ENCODE data around the gene ANXA5.
A peak's percentile ranks its signal among the peaks of the same experiment; 100 is the strongest.

Gene ANXA5

GRCh38 chr4:121686255-121686654 is 10.5 kb downstream of the ANXA5 start:
- Histone ChIP-seq H3K4me3 (ENCODE audit: low read depth, low read length) (no peak overlapping the region), H3K9me3 (ENCODE audit: control insufficient read depth, insufficient read depth, low read depth, low read length) (no peaks in the 10 kb centered on the region), H3K36me3 (ENCODE audit: control insufficient read depth in 2 of 2, insufficient read depth in 1 of 2, low read length in 2 of 2) (peaks cover 20 to 61% of the 10 kb centered on the region in 2 experiments), H3K27ac (ENCODE audit: extremely low read depth, low read depth, low read length) (no peak overlapping the region), H3K4me1 (ENCODE audit: control insufficient read depth, insufficient read depth, low read length) (peaks cover 6% of the 10 kb centered on the region)
- CTCF ChIA-PET: interaction anchor here (1.1 kb wide), 1 partner anchor 53 kb away, joined by 4 read pairs; no protein-coding TSS in a partner anchor
- TF ChIP-seq ZNF423 (tag by site-specific recombination; IDR thresholded peaks at IDR 0.05): no peak
- no peak for TF ChIP-seq ZNF600 (tag by site-specific recombination; IDR thresholded peaks at IDR 0.05)
- no peak for TF ChIP-seq ZBTB1 (tag by site-specific recombination; IDR thresholded peaks at IDR 0.05)
- TF ChIP-seq ZNF223 (tag by site-specific recombination; IDR thresholded peaks at IDR 0.05): no peak
- no peak for TF ChIP-seq MEIS1 (CRISPR knock-in tag; IDR thresholded peaks at IDR 0.05; ENCODE audit: borderline replicate concordance)
- TF ChIP-seq GLI4 (tag by site-specific recombination; IDR thresholded peaks at IDR 0.05): no peak
- no peak for TF ChIP-seq ZNF76 (tag by site-specific recombination; IDR thresholded peaks at IDR 0.05; ENCODE audit: borderline replicate concordance, low read depth)
- TF ChIP-seq ZNF239 (tag by site-specific recombination; IDR thresholded peaks at IDR 0.05): no peak
- POLR2A ChIA-PET: no interaction called here

GRCh38 chr4:121685257-121685656 is 11.5 kb downstream of the ANXA5 start:
- no peak overlapping the region for H3K27ac ChIP-seq (ENCODE audit: extremely low read depth, low read depth, low read length)
- no peaks in the 10 kb centered on the region; the same call in 1 of the 2 replicates for H3K4me1 ChIP-seq (ENCODE audit: control insufficient read depth, insufficient read depth, low read length)
- peaks cover 23 to 70% of the 10 kb centered on the region in 2 experiments for H3K36me3 ChIP-seq (ENCODE audit: control insufficient read depth in 2 of 2, insufficient read depth in 1 of 2, low read length in 2 of 2)
- ChIA-PET CTCF (no interaction called here), POLR2A (no interaction called here)
- TF ChIP-seq ZNF112 (tag by site-specific recombination; IDR thresholded peaks at IDR 0.05) (no peak), MYNN (tag by site-specific recombination; IDR thresholded peaks at IDR 0.05; ENCODE audit: borderline replicate concordance) (no peak), ZNF366 (tag by site-specific recombination; conservative IDR thresholded peaks at IDR 0.05) (peak; percentile 45; the same call in 1 of the 2 replicates)
- no peak overlapping the region for H3K4me3 ChIP-seq (ENCODE audit: low read depth, low read length)
- no peaks in the 10 kb centered on the region for H3K9me3 ChIP-seq (ENCODE audit: control insufficient read depth, insufficient read depth, low read depth, low read length)

- Histone ChIP-seq H3K27ac (ENCODE audit: extremely low read depth, low read depth, low read length) (no peak overlapping the region), H3K9me3 (ENCODE audit: control insufficient read depth, insufficient read depth, low read depth, low read length) (no peaks in the 10 kb centered on the region), H3K4me3 (ENCODE audit: low read depth, low read length) (no peak overlapping the region), H3K4me1 (ENCODE audit: control insufficient read depth, insufficient read depth, low read length) (no peaks in the 10 kb centered on the region; the same call in 1 of the 2 replicates), H3K36me3 (ENCODE audit: control insufficient read depth in 2 of 2, insufficient read depth in 1 of 2, low read length in 2 of 2) (peaks cover 30 to 71% of the 10 kb centered on the region in 2 experiments)
- ChIA-PET POLR2A (no interaction called here), CTCF (interaction anchor here (0.6 kb wide), 1 partner anchor 28 kb away, joined by 3 read pairs; no protein-coding TSS in a partner anchor)
- TF ChIP-seq ZNF121 (tag by site-specific recombination; IDR thresholded peaks at IDR 0.05): no peak
- no peak for TF ChIP-seq PATZ1 (tag by site-specific recombination; IDR thresholded peaks at IDR 0.05)
- TF ChIP-seq KLF16 (tag by site-specific recombination; IDR thresholded peaks at IDR 0.05): no peak
- TF ChIP-seq ZNF133 (tag by site-specific recombination; IDR thresholded peaks at IDR 0.05): no peak
Measured at GRCh38 chr4:121684561-121684960, 12.2 kb downstream of the ANXA5 start.

- Histone ChIP-seq H3K27ac (ENCODE audit: extremely low read depth, low read depth, low read length) (no peak overlapping the region), H3K4me1 (ENCODE audit: control insufficient read depth, insufficient read depth, low read length) (no peaks in the 10 kb centered on the region), H3K36me3 (ENCODE audit: control insufficient read depth in 2 of 2, insufficient read depth in 1 of 2, low read length in 2 of 2) (peaks cover 35 to 77% of the 10 kb centered on the region in 2 experiments), H3K4me3 (ENCODE audit: low read depth, low read length) (no peak overlapping the region), H3K9me3 (ENCODE audit: control insufficient read depth, insufficient read depth, low read depth, low read length) (no peaks in the 10 kb centered on the region)
- POLR2A ChIA-PET: no interaction called here
- TF ChIP-seq ZNF664 (tag by site-specific recombination; IDR thresholded peaks at IDR 0.05) (peak; percentile 53; the same call in 1 of the 2 replicates), ZNF24 (tag by site-specific recombination; IDR thresholded peaks at IDR 0.05) (no peak)
- CTCF ChIA-PET: no interaction called here
Measured at GRCh38 chr4:121684016-121684415, 12.8 kb downstream of the ANXA5 start.

All from HEK293 (cell line).